H1 (cell line): ENCODE measurements around the gene GTF3C5. TPM values are rescaled to one million over a fixed set of nuclear protein-coding genes. Genes with fewer than 3 reads are reported as not detected.

Source experiments
- CTCF ChIA-PET: fragments of 300-600 bp; sonication (Branson Sonifier 250); formaldehyde crosslinking; loops from one replicate; lab custom pipeline; 2021; ENCODE audit not compliant: partially characterized antibody; lab: Charles Lee
- POLR2A ChIA-PET: fragments of 300-600 bp; sonication (Branson Sonifier 250); formaldehyde crosslinking; loops from one replicate; lab custom pipeline; 2021; ENCODE audit warnings: inconsistent platforms; ENCODE audit not compliant: partially characterized antibody; lab: Charles Lee
- DNase-seq, 2 experiments: peaks; one replicate each; pipeline versions ENCODE4 v3.0.0 to v3.0.0-alpha.2; 2010 to 2022; ENCODE audit warnings: low spot score in 2 of 2, low read depth in 1 of 2, mixed read lengths in 1 of 2
- FAIRE-seq: peaks from 2 replicates; lab custom pipeline; 2011; peaks lifted over from hg19 to GRCh38; lab: Jason Lieb, UNC
- H2AFZ ChIP-seq: 2 replicates; pipeline ENCODE4 v1.8.1; 2012; ENCODE audit warnings: low read length, inconsistent platforms
- H2AK5ac ChIP-seq: 2 replicates; pipeline ENCODE4 v1.6.1; 2013; ENCODE audit warnings: low read depth, low read length
- H2BK120ac ChIP-seq: replicated peaks from 2 replicates; pipeline ENCODE3; 2013; ENCODE audit warnings: low read depth, low read length, inconsistent platforms
- H2BK12ac ChIP-seq: 2 replicates; pipeline ENCODE4 v1.6.1; 2013; ENCODE audit warnings: low read depth, low read length
- H2BK15ac ChIP-seq: 2 replicates; pipeline ENCODE4 v1.6.1; 2013; ENCODE audit warnings: low read length
- H2BK20ac ChIP-seq: 2 replicates; pipeline ENCODE4 v1.6.1; 2013; ENCODE audit warnings: low read length
- H2BK5ac ChIP-seq: 2 replicates; pipeline ENCODE4 v1.6.1; 2013; ENCODE audit warnings: low read depth, low read length
- H3K14ac ChIP-seq: 2 replicates; pipeline ENCODE4 v1.6.1; 2013; ENCODE audit warnings: inconsistent platforms; ENCODE audit not compliant: insufficient read length
- H3K18ac ChIP-seq: 2 replicates; pipeline ENCODE4 v1.6.1; 2013; ENCODE audit warnings: low read length; ENCODE audit errors: extremely low read depth
- H3K23ac ChIP-seq: 2 replicates; pipeline ENCODE4 v1.6.1; 2013; ENCODE audit warnings: inconsistent platforms; ENCODE audit not compliant: insufficient read length
- H3K23me2 ChIP-seq: 2 replicates; pipeline ENCODE4 v1.6.1; 2013; ENCODE audit warnings: low read depth, low read length
- H3K27ac ChIP-seq: 2 replicates; pipeline ENCODE4 v1.6.1; 2011; ENCODE audit warnings: low read depth, low read length, inconsistent platforms
- H3K27me3 ChIP-seq, 4 experiments: replicated peaks in 1 of 4; 1 replicate in 1 of 4; 2 replicates in 3 of 4; pipeline versions ENCODE4 v1.6.1 to v1.8.1; 2011 to 2013; ENCODE audit warnings: low read length in 3 of 4, mild to moderate bottlenecking in 3 of 4, inconsistent platforms in 2 of 4, mixed read lengths in 2 of 4, moderate library complexity in 1 of 4; ENCODE audit not compliant: control insufficient read depth in 3 of 4, insufficient read depth in 3 of 4; ENCODE audit errors: extremely low read depth in 1 of 4
- H3K36me3 ChIP-seq, 4 experiments: 2 replicates each; pipeline versions ENCODE4 v1.6.1 to v1.8.1; 2011 to 2013; ENCODE audit warnings: mild to moderate bottlenecking in 4 of 4, low read length in 3 of 4, moderate library complexity in 2 of 4, control low read depth in 1 of 4, inconsistent platforms in 1 of 4; ENCODE audit not compliant: insufficient read depth in 4 of 4, control insufficient read depth in 2 of 4
- H3K4ac ChIP-seq: replicated peaks from 2 replicates; pipeline ENCODE3; 2013; ENCODE audit warnings: low read length, low read depth, mixed read lengths, inconsistent platforms; ENCODE audit not compliant: insufficient read length
- H3K4me1 ChIP-seq, 4 experiments: replicated peaks in 1 of 4; 1 replicate in 1 of 4; 2 replicates in 3 of 4; pipeline versions ENCODE4 v1.6.1 to v1.8.1; 2011 to 2013; ENCODE audit warnings: low read length in 3 of 4, inconsistent platforms in 2 of 4, mixed read lengths in 1 of 4; ENCODE audit not compliant: insufficient read depth in 4 of 4, control insufficient read depth in 3 of 4
- H3K4me2 ChIP-seq, 2 experiments: 2 replicates each; pipeline versions ENCODE4 v1.6.1 to v1.8.1; 2011 to 2013; ENCODE audit warnings: low read depth in 2 of 2, low read length in 2 of 2, control low read depth in 1 of 2, inconsistent platforms in 1 of 2, mild to moderate bottlenecking in 1 of 2; ENCODE audit not compliant: insufficient read depth in 1 of 2
- H3K4me3 ChIP-seq, 4 experiments: fragments of 200-600, 300-600 bp in 1 of 4; sonication (generic), shearing (Covaris generic), sonication (Bioruptor Twin) in 1 of 4; 2 replicates each; pipeline versions ENCODE4 v1.5.1 to v1.8.1; 2011 to 2016; ENCODE audit warnings: low read length in 4 of 4, low read depth in 3 of 4, control low read depth in 2 of 4, inconsistent platforms in 2 of 4, mild to moderate bottlenecking in 2 of 4, mixed read lengths in 1 of 4, moderate library complexity in 1 of 4; ENCODE audit not compliant: insufficient read depth in 2 of 4; ENCODE audit errors: extremely low read depth in 1 of 4
- H3K56ac ChIP-seq: replicated peaks from 2 replicates; pipeline ENCODE3; 2013; ENCODE audit warnings: low read depth, mild to moderate bottlenecking, mixed read lengths, low read length, inconsistent platforms; ENCODE audit not compliant: insufficient read length
- H3K79me1 ChIP-seq: 2 replicates; pipeline ENCODE4 v1.6.1; 2013; ENCODE audit warnings: low read depth, low read length, control low read depth
- H3K79me2 ChIP-seq, 2 experiments: 2 replicates each; pipeline versions ENCODE4 v1.6.1 to v1.8.1; 2012 to 2013; ENCODE audit warnings: low read length in 2 of 2, mild to moderate bottlenecking in 2 of 2, inconsistent platforms in 1 of 2; ENCODE audit not compliant: insufficient read depth in 2 of 2, control insufficient read depth in 1 of 2
- H3K9ac ChIP-seq, 4 experiments: replicated peaks in 1 of 4; 1 replicate in 1 of 4; 2 replicates in 3 of 4; pipeline versions ENCODE4 v1.6.1 to v1.8.1; 2011 to 2013; ENCODE audit warnings: low read depth in 3 of 4, low read length in 3 of 4, control low read depth in 2 of 4, mild to moderate bottlenecking in 2 of 4, moderate library complexity in 2 of 4, inconsistent platforms in 1 of 4; ENCODE audit errors: extremely low read depth in 1 of 4
- H3K9me3 ChIP-seq, 2 experiments: 2 replicates each; pipeline versions ENCODE4 v1.6.1 to v1.8.1; 2012 to 2013; ENCODE audit warnings: mild to moderate bottlenecking in 2 of 2, moderate library complexity in 2 of 2, control low read depth in 1 of 2, inconsistent platforms in 1 of 2, low read depth in 1 of 2, low read length in 1 of 2, mixed read lengths in 1 of 2; ENCODE audit not compliant: insufficient read depth in 2 of 2
- H4K20me1 ChIP-seq, 2 experiments: replicated peaks in 1 of 2; 2 replicates each; pipeline versions ENCODE3 to v1.8.1; 2011 to 2013; ENCODE audit warnings: inconsistent platforms in 2 of 2, low read length in 2 of 2, mild to moderate bottlenecking in 1 of 2; ENCODE audit not compliant: insufficient read depth in 2 of 2, control insufficient read depth in 1 of 2
- H4K5ac ChIP-seq: 2 replicates; pipeline ENCODE4 v1.6.1; 2013; ENCODE audit warnings: low read length, low read depth, mixed read lengths, inconsistent platforms; ENCODE audit not compliant: insufficient read length
- H4K8ac ChIP-seq: 2 replicates; pipeline ENCODE4 v1.8.0; 2013; ENCODE audit warnings: mild to moderate bottlenecking, moderate library complexity, low read length, inconsistent platforms; ENCODE audit not compliant: insufficient read depth; ENCODE audit errors: extremely low read depth
- H4K91ac ChIP-seq: replicated peaks from 2 replicates; pipeline ENCODE3; 2013; ENCODE audit warnings: low read length, mixed read lengths, inconsistent platforms; ENCODE audit not compliant: insufficient read length
- BCL11A ChIP-seq, 2 experiments: IDR thresholded peaks; one replicate each; pipeline ENCODE4 v1.6.1; 2011; ENCODE audit warnings: low read depth in 2 of 2, low read length in 2 of 2, mild to moderate bottlenecking in 2 of 2
- CHD1 ChIP-seq: IDR thresholded peaks from 2 replicates; pipeline ENCODE4 v1.6.1; 2012; ENCODE audit warnings: low read depth, low read length, improper control_type of control experiment
- SRF ChIP-seq: IDR thresholded peaks from 2 replicates; pipeline ENCODE4 v1.6.1; 2011; ENCODE audit warnings: mild to moderate bottlenecking, low read depth, low read length, moderate library complexity
- TAF7 ChIP-seq: optimal IDR thresholded peaks from 2 replicates; pipeline ENCODE3; 2011; ENCODE audit warnings: low read depth, mild to moderate bottlenecking, inconsistent platforms, low read length, moderate library complexity, borderline replicate concordance
- TBP ChIP-seq: IDR thresholded peaks from 2 replicates; pipeline ENCODE4 v1.6.1; 2011; ENCODE audit warnings: low read depth, low read length, improper control_type of control experiment
- TEAD4 ChIP-seq: IDR thresholded peaks from 2 replicates; pipeline ENCODE4 v1.6.1; 2012; ENCODE audit warnings: low read depth, low read length, inconsistent platforms, mixed read lengths
- WGBS, 2 experiments: shearing (Covaris generic) in 1 of 2; methylation state at CpG; one replicate each; pipeline versions ENCODE4 v1.1.6 to v1.1.7; 2013 to 2015; ENCODE audit warnings: low lambda C conversion rate in 2 of 2, mixed read lengths in 2 of 2, inconsistent platforms in 1 of 2, low coverage in 1 of 2, missing lambda C conversion rate in 1 of 2; ENCODE audit not compliant: insufficient replicate concordance in 2 of 2, insufficient coverage in 1 of 2, insufficient read length in 1 of 2; ENCODE audit errors: extremely low coverage in 1 of 2, missing lambda C conversion rate in 1 of 2; 5-methylcytosine and 5-hydroxymethylcytosine counted together
- polyA plus RNA-seq, 7 experiments: library from polyadenylated mRNA; depleted of rRNA in 3 of 7; stranded (reverse) in 5 of 7; unstranded in 2 of 7; fragments of >200 nt in 5 of 7; fragments of 200-250 nt in 2 of 7; gene quantifications; 1 replicate in 5 of 7; 2 replicates in 1 of 7; 4 replicates in 1 of 7; pipeline versions ENCODE4 v1.2.1 to v1.2.3, GENCODE V29; 2011 to 2013; ENCODE audit warnings: missing spikeins in 2 of 7, mixed read lengths in 2 of 7
- total RNA-seq: library from RNA; stranded (reverse); fragmentation: NEBNext Ultra II Directional; extraction: Animal tissue kit (Norgen Biotek cat#: 25700); gene quantifications from 2 replicates; pipeline ENCODE4 v1.2.1, GENCODE V29; 2021
- TF ChIP-seq, protein P1 (sequence below), 3 experiments: IDR thresholded peaks; 1 replicate in 2 of 3; 2 replicates in 1 of 3; pipeline versions ENCODE4 v1.5.1 to v1.6.1; 2011; ENCODE audit warnings: low read length in 3 of 3, mild to moderate bottlenecking in 3 of 3, inconsistent platforms in 2 of 3, low read depth in 1 of 3, moderate library complexity in 1 of 3; ENCODE audit not compliant: insufficient read depth in 1 of 3; ENCODE audit errors: control extremely low read depth in 1 of 3
- TF ChIP-seq, protein P2 (sequence below): IDR thresholded peaks from 2 replicates; pipeline ENCODE4 v1.6.1; 2012; ENCODE audit warnings: low read length, inconsistent platforms

GTF3C5 gene
- total and polyA plus RNA-seq, 2 of the 8 experiments (the other 6 are each of a cell fraction or from before 2014, with no cell fraction given) = 78.7 to 87.1 TPM

DNA sequence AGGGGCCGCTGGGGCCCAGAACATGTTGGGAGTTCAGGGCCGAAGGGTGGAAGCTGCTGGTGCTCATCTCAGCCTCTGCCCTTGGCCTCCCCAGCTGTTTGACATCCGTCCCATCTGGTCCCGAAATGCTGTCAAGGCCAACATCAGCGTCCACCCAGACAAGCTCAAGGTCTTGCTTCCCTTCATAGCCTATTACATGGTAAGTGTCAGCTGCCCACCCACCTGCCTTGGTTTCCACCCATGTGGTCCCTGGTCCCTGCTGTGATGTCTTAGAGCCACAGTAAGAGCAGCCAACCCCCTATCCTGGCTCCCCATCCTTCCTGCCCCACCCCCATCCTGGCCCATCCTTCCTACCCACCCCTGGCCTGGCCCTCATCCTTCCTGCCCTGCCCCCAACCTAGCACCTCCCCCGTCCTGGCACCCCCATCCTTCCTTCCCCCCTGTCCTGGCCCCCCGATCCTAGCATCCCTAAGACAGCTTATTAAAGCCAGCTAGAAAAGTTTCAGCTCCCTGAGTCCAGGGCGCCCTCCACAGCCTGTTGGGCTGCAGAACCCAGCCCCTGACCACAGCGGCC, 21.3 kb downstream of the GTF3C5 start:
- FAIRE-seq (no peak), DNase-seq (no peak)
- H3K23ac ChIP-seq = no peak overlapping the region
- H3K4me3 ChIP-seq = no peak overlapping the region
- no peak overlapping the region for H3K14ac ChIP-seq
- H3K9me3 ChIP-seq = no peaks in the 10 kb centered on the region
- peaks cover 0 to 13% of the 10 kb centered on the region in 2 experiments for H4K20me1 ChIP-seq
- H2AK5ac ChIP-seq = no peak overlapping the region
- H3K4me2 ChIP-seq = no peak overlapping the region
- H2BK20ac ChIP-seq = no peak overlapping the region
- H3K23me2 ChIP-seq = no peaks in the 10 kb centered on the region
- no peak overlapping the region for H3K18ac ChIP-seq
- H4K8ac ChIP-seq = no peak overlapping the region
- no peak overlapping the region for H2AFZ ChIP-seq
- H2BK15ac ChIP-seq = no peak overlapping the region
- peaks cover 2% of the 10 kb centered on the region; the same call in 1 of the 2 replicates for H3K79me1 ChIP-seq
- no peak overlapping the region for H3K4ac ChIP-seq
- H2BK12ac ChIP-seq = no peak overlapping the region
- no peak overlapping the region for H2BK120ac ChIP-seq
- WGBS, 2 experiments = 97% methylated on average over 8 of the region's 9 CpGs; no CpG with 5 or more reads in 1 of the 2 experiments
- no peak overlapping the region for H4K5ac ChIP-seq
- H3K9ac ChIP-seq = no peak overlapping the region
- no peak overlapping the region for H4K91ac ChIP-seq
- H3K56ac ChIP-seq = no peak overlapping the region
- no peaks in the 10 kb centered on the region for H3K79me2 ChIP-seq
- no peak overlapping the region for H2BK5ac ChIP-seq
- CTCF ChIA-PET = interaction anchor here (1.1 to 1.7 kb wide), 6 partner anchors 8 to 97 kb away, joined by 3 to 8 read pairs (median 4); no protein-coding TSS in a partner anchor
- H3K4me1 ChIP-seq = no peaks in the 10 kb centered on the region
- POLR2A ChIA-PET = interaction anchor here (1.8 kb wide), 1 partner anchor 14 kb away, joined by 5 read pairs; no protein-coding TSS in a partner anchor
- H3K27me3 ChIP-seq = no peaks in the 10 kb centered on the region
- H3K36me3 ChIP-seq = peaks cover 18 to 50% (median 45%) of the 10 kb centered on the region in 4 experiments; a peak in 7 of 8 replicates
- no peak overlapping the region for H3K27ac ChIP-seq
- no peak for TF ChIP-seq CHD1
- TF ChIP-seq TBP = no peak
- no peak for TF ChIP-seq SRF
- TF ChIP-seq, protein P1, sequence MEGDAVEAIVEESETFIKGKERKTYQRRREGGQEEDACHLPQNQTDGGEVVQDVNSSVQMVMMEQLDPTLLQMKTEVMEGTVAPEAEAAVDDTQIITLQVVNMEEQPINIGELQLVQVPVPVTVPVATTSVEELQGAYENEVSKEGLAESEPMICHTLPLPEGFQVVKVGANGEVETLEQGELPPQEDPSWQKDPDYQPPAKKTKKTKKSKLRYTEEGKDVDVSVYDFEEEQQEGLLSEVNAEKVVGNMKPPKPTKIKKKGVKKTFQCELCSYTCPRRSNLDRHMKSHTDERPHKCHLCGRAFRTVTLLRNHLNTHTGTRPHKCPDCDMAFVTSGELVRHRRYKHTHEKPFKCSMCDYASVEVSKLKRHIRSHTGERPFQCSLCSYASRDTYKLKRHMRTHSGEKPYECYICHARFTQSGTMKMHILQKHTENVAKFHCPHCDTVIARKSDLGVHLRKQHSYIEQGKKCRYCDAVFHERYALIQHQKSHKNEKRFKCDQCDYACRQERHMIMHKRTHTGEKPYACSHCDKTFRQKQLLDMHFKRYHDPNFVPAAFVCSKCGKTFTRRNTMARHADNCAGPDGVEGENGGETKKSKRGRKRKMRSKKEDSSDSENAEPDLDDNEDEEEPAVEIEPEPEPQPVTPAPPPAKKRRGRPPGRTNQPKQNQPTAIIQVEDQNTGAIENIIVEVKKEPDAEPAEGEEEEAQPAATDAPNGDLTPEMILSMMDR (IDR thresholded peaks at IDR 0.05; ENCODE audit: control extremely low read depth in 1 of 3, insufficient read depth in 1 of 3, low read depth in 1 of 3, low read length in 3 of 3) = no peak
- no peak for TF ChIP-seq TEAD4
- TF ChIP-seq, protein P2, sequence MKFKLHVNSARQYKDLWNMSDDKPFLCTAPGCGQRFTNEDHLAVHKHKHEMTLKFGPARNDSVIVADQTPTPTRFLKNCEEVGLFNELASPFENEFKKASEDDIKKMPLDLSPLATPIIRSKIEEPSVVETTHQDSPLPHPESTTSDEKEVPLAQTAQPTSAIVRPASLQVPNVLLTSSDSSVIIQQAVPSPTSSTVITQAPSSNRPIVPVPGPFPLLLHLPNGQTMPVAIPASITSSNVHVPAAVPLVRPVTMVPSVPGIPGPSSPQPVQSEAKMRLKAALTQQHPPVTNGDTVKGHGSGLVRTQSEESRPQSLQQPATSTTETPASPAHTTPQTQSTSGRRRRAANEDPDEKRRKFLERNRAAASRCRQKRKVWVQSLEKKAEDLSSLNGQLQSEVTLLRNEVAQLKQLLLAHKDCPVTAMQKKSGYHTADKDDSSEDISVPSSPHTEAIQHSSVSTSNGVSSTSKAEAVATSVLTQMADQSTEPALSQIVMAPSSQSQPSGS = no peak
- TF ChIP-seq TAF7 = no peak
- TF ChIP-seq BCL11A (IDR thresholded peaks at IDR 0.05; ENCODE audit: low read depth in 2 of 2, low read length in 2 of 2) = no peak
